Naive thymus-derived CD8-positive, alpha-beta T cell (primary cell): ENCODE measurements around the gene PTBP2. TPM values are rescaled to one million over a fixed set of nuclear protein-coding genes. Genes with fewer than 3 reads are reported as not detected.

ENCODE experiments used
- ATAC-seq, 2 donors: fragments of 150-1000 bp; cut with Tn5 transposase in 1 of 2; sonication (Bioruptor Pico), chemical (Tn5 transposase) in 1 of 2; 1 replicate in 1 of 2; 2 replicates in 1 of 2; pipeline ENCODE4 v1.10.0; 2021; ENCODE audit warnings: mild to moderate bottlenecking in 2 of 2, moderate library complexity in 2 of 2
- POLR2A ChIA-PET: fragments of 350-600 bp; sonication (Branson Sonifier 250); formaldehyde crosslinking; loops from one replicate; lab custom pipeline; 2021; ENCODE audit warnings: antibody characterized with exemption; lab: Charles Lee
- DNase-seq, 10 donors: peaks; one replicate each; pipeline versions ENCODE4 v3.0.0 to v3.0.0-alpha.2; 2020 to 2022
- H3K27ac Mint-ChIP-seq, 10 donors: one replicate each; pipeline ENCODE4 v1.8.0; 2020 to 2022; ENCODE audit warnings: mild to moderate bottlenecking in 10 of 10, mixed read lengths in 10 of 10, moderate library complexity in 4 of 10, inconsistent platforms in 1 of 10
- H3K27me3 Mint-ChIP-seq, 5 donors: one replicate each; pipeline ENCODE4 v1.8.0; 2021 to 2022; ENCODE audit warnings: mixed read lengths in 5 of 5
- H3K36me3 Mint-ChIP-seq, 3 donors: one replicate each; pipeline ENCODE4 v1.8.0; 2020 to 2022; ENCODE audit warnings: mixed read lengths in 3 of 3, mild to moderate bottlenecking in 2 of 3, inconsistent platforms in 1 of 3
- H3K4me1 Mint-ChIP-seq, 4 donors: one replicate each; pipeline ENCODE4 v1.8.0; 2021 to 2022; ENCODE audit warnings: mixed read lengths in 4 of 4
- H3K4me3 Mint-ChIP-seq, 10 donors: one replicate each; pipeline ENCODE4 v1.8.0; 2020 to 2022; ENCODE audit warnings: mild to moderate bottlenecking in 10 of 10, mixed read lengths in 10 of 10, moderate library complexity in 6 of 10, inconsistent platforms in 1 of 10
- H3K9me3 Mint-ChIP-seq, 9 donors: one replicate each; pipeline ENCODE4 v1.8.0; 2020 to 2022; ENCODE audit warnings: mixed read lengths in 9 of 9, mild to moderate bottlenecking in 3 of 9, inconsistent platforms in 1 of 9, moderate library complexity in 1 of 9
- polyA plus RNA-seq, 3 donors: library from polyadenylated mRNA; unstranded; fragments of 300-500 nt; fragmentation: Illumina TruSeq; gene quantifications; one replicate each; pipeline ENCODE4 v1.2.3, GENCODE V29; 2021
- total RNA-seq, 8 experiments: library from RNA in 2 of 8; stranded (reverse) in 2 of 8; gene quantifications; one replicate each; pipeline ENCODE4 v1.2.3 and lab custom pipeline; 2021 to 2026

The PTBP2 gene
- total and polyA plus RNA-seq, 5 experiments from 2014 or later, result 1.4 to 22.1 (median 2.7) TPM

- H3K9me3 Mint-ChIP-seq, result no peaks in the 10 kb centered on the region
- ATAC-seq (no peak), DNase-seq (no peak)
- POLR2A ChIA-PET, result no interaction called here
- no peak overlapping the region for H3K4me3 Mint-ChIP-seq
- no peak overlapping the region for H3K27ac Mint-ChIP-seq
- H3K4me1 Mint-ChIP-seq, result no peaks in the 10 kb centered on the region
- H3K36me3 Mint-ChIP-seq, result no peaks in the 10 kb centered on the region
- peaks cover 0 to 8% (median 0%) of the 10 kb centered on the region in 5 donors for H3K27me3 Mint-ChIP-seq
Observed at GRCh38 chr1:96710708-96711477, 10.7 kb upstream of the PTBP2 start.

GRCh38 chr1:96713649-96714048 is 7.9 kb upstream of the PTBP2 start:
- H3K4me1 Mint-ChIP-seq, result no peaks in the 10 kb centered on the region
- no peaks in the 10 kb centered on the region for H3K9me3 Mint-ChIP-seq
- DNase-seq (no peak), ATAC-seq (no peak)
- POLR2A ChIA-PET, result no interaction called here
- H3K27ac Mint-ChIP-seq, result no peak overlapping the region
- no peak overlapping the region for H3K4me3 Mint-ChIP-seq
- peaks cover 0 to 8% (median 0%) of the 10 kb centered on the region in 5 donors for H3K27me3 Mint-ChIP-seq
- no peaks in the 10 kb centered on the region for H3K36me3 Mint-ChIP-seq

GRCh38 chr1:96714881-96715280 is 6.7 kb upstream of the PTBP2 start:
- no peak overlapping the region for H3K27ac Mint-ChIP-seq
- H3K36me3 Mint-ChIP-seq, result no peaks in the 10 kb centered on the region
- no peaks in the 10 kb centered on the region for H3K9me3 Mint-ChIP-seq
- POLR2A ChIA-PET, result no interaction called here
- no peaks in the 10 kb centered on the region for H3K4me1 Mint-ChIP-seq
- DNase-seq (no peak), ATAC-seq (no peak)
- no peak overlapping the region for H3K4me3 Mint-ChIP-seq
- H3K27me3 Mint-ChIP-seq, result peaks cover 0 to 8% (median 0%) of the 10 kb centered on the region in 5 donors

- Mint-ChIP-seq H3K4me1 (no peaks in the 10 kb centered on the region), H3K36me3 (no peaks in the 10 kb centered on the region), H3K27me3 (peaks cover 0 to 8% (median 0%) of the 10 kb centered on the region in 5 donors), H3K4me3 (no peak overlapping the region), H3K27ac (no peak overlapping the region), H3K9me3 (no peaks in the 10 kb centered on the region)
- DNase-seq (no peak), ATAC-seq (no peak)
- POLR2A ChIA-PET, result no interaction called here
Observed at GRCh38 chr1:96715482-96715881, 6.1 kb upstream of the PTBP2 start.

GRCh38 chr1:96721053-96721415 is 550 bp upstream of the PTBP2 start:
- Mint-ChIP-seq H3K4me3 (peak overlapping the region; percentile 94 to 99 (median 97)), H3K27me3 (peaks cover 0 to 2% (median 0%) of the 10 kb centered on the region in 5 donors), H3K27ac (peak overlapping the region; percentile 83 to 99 (median 96)), H3K36me3 (peaks cover 0 to 10% (median 5%) of the 10 kb centered on the region in 3 donors), H3K9me3 (no peaks in the 10 kb centered on the region), H3K4me1 (peaks cover 14 to 32% (median 28%) of the 10 kb centered on the region in 4 donors)
- ATAC-seq, result peak; percentile 2 to 7
- POLR2A ChIA-PET, result no interaction called here
- DNase-seq, result no peak

- Mint-ChIP-seq H3K4me3 (peak overlapping the region; percentile 94 to 99 (median 97)), H3K4me1 (peaks cover 15 to 41% (median 39%) of the 10 kb centered on the region in 4 donors), H3K36me3 (peaks cover 6 to 21% (median 11%) of the 10 kb centered on the region in 3 donors), H3K27ac (peak overlapping the region; percentile 90 to 99 (median 97)), H3K27me3 (peaks cover 0 to 2% (median 0%) of the 10 kb centered on the region in 5 donors), H3K9me3 (no peaks in the 10 kb centered on the region)
- ATAC-seq (peak; percentile 59 to 68), DNase-seq (peak in 3 of 10 donors; percentile 21 to 52 (median 40))
- POLR2A ChIA-PET, result interaction anchor here (0.7 kb wide), 1 partner anchor 401 kb away, joined by 3 read pairs; no protein-coding TSS in a partner anchor
Observed at GRCh38 chr1:96722161-96722922, 758 bp downstream of the PTBP2 start.

GRCh38 chr1:96722958-96723357 is 1.4 kb downstream of the PTBP2 start:
- H3K27ac Mint-ChIP-seq, result peak overlapping the region; percentile 61 to 99 (median 97)
- peak in 1 of 10 donors; percentile 12 for DNase-seq
- H3K27me3 Mint-ChIP-seq, result no peaks in the 10 kb centered on the region
- peaks cover 7 to 26% (median 16%) of the 10 kb centered on the region in 3 donors for H3K36me3 Mint-ChIP-seq
- POLR2A ChIA-PET, result no interaction called here
- peak overlapping the region; percentile 94 to 99 (median 97) for H3K4me3 Mint-ChIP-seq
- no peak for ATAC-seq
- H3K9me3 Mint-ChIP-seq, result no peaks in the 10 kb centered on the region
- peaks cover 17 to 46% (median 43%) of the 10 kb centered on the region in 4 donors for H3K4me1 Mint-ChIP-seq

- Mint-ChIP-seq H3K4me1 (peaks cover 19 to 50% (median 48%) of the 10 kb centered on the region in 4 donors), H3K27me3 (no peaks in the 10 kb centered on the region), H3K36me3 (peaks cover 7 to 31% (median 20%) of the 10 kb centered on the region in 3 donors), H3K27ac (peak overlapping the region; percentile 61 to 99 (median 97)), H3K4me3 (peak overlapping the region; percentile 94 to 99 (median 97)), H3K9me3 (no peaks in the 10 kb centered on the region)
- ATAC-seq, result no peak
- DNase-seq, result no peak
- POLR2A ChIA-PET, result no interaction called here
Observed at GRCh38 chr1:96723377-96723776, 1.8 kb downstream of the PTBP2 start.

- DNase-seq (no peak), ATAC-seq (no peak)
- Mint-ChIP-seq H3K4me3 (peak overlapping the region in 3 of 10 donors; percentile 57 to 94 (median 69)), H3K4me1 (peaks cover 21 to 55% (median 51%) of the 10 kb centered on the region in 4 donors), H3K27me3 (no peaks in the 10 kb centered on the region), H3K9me3 (no peaks in the 10 kb centered on the region), H3K36me3 (peaks cover 7 to 34% (median 23%) of the 10 kb centered on the region in 3 donors), H3K27ac (peak overlapping the region in 1 of 10 donors; percentile 91)
- POLR2A ChIA-PET, result no interaction called here
Observed at GRCh38 chr1:96723936-96724335, 2.4 kb downstream of the PTBP2 start.

GRCh38 chr1:96727860-96728259 is 6.3 kb downstream of the PTBP2 start:
- Mint-ChIP-seq H3K27ac (no peak overlapping the region), H3K27me3 (no peaks in the 10 kb centered on the region), H3K4me1 (peaks cover 24 to 69% (median 64%) of the 10 kb centered on the region in 4 donors), H3K9me3 (no peaks in the 10 kb centered on the region), H3K4me3 (peak overlapping the region in 7 of 10 donors; percentile 2 to 53 (median 40)), H3K36me3 (peaks cover 12 to 54% (median 36%) of the 10 kb centered on the region in 3 donors)
- POLR2A ChIA-PET, result no interaction called here
- ATAC-seq (no peak), DNase-seq (no peak)

- no peaks in the 10 kb centered on the region for H3K27me3 Mint-ChIP-seq
- ATAC-seq, result no peak
- no peak for DNase-seq
- H3K4me1 Mint-ChIP-seq, result peaks cover 21 to 70% (median 60%) of the 10 kb centered on the region in 4 donors
- H3K9me3 Mint-ChIP-seq, result peaks cover 0 to 4% (median 0%) of the 10 kb centered on the region in 9 donors
- POLR2A ChIA-PET, result no interaction called here
- peak overlapping the region in 6 of 10 donors; percentile 10 to 38 (median 34) for H3K4me3 Mint-ChIP-seq
- peaks cover 18 to 73% (median 44%) of the 10 kb centered on the region in 3 donors for H3K36me3 Mint-ChIP-seq
- peak overlapping the region in 1 of 10 donors; percentile 6 for H3K27ac Mint-ChIP-seq
Observed at GRCh38 chr1:96730574-96731298, 9.2 kb downstream of the PTBP2 start.

- H3K4me1 Mint-ChIP-seq, result peaks cover 17 to 57% (median 42%) of the 10 kb centered on the region in 4 donors
- H3K36me3 Mint-ChIP-seq, result peaks cover 7 to 42% (median 17%) of the 10 kb centered on the region in 3 donors
- peak overlapping the region in 1 of 10 donors; percentile 22 for H3K4me3 Mint-ChIP-seq
- no peak overlapping the region for H3K27ac Mint-ChIP-seq
- DNase-seq, result no peak
- POLR2A ChIA-PET, result no interaction called here
- no peak for ATAC-seq
- H3K27me3 Mint-ChIP-seq, result no peaks in the 10 kb centered on the region
- no peaks in the 10 kb centered on the region for H3K9me3 Mint-ChIP-seq
Observed at GRCh38 chr1:96741335-96741734, 19.8 kb downstream of the PTBP2 start.
